Caki2 (cell line): Measurements from ENCODE around the gene ZMIZ1. TPM values are rescaled to one million over a fixed set of nuclear protein-coding genes. Genes with fewer than 3 reads are reported as not detected.

Experiments
- DNase-seq: peaks from one replicate; pipeline ENCODE4 v3.0.0-alpha.2; 2015; ENCODE audit warnings: low read depth
- in situ Hi-C: cut with HindIII; loops from 2 replicates; pipeline ENCODE4 v1.10.0; 2016; ENCODE audit warnings: low sequenced_read_pairs, low pct_unique_long_range_greater_than_20kb, mixed read lengths
- total RNA-seq: library from RNA; depleted of rRNA; stranded (reverse); fragments of >200 nt; shearing (Covaris generic); gene quantifications from 2 replicates; pipeline ENCODE4 v1.2.3, GENCODE V29; 2014; ENCODE audit warnings: low replicate concordance

ZMIZ1 gene
- total RNA-seq, 1 experiment from 2014 or later: 17.4 TPM

DNA sequence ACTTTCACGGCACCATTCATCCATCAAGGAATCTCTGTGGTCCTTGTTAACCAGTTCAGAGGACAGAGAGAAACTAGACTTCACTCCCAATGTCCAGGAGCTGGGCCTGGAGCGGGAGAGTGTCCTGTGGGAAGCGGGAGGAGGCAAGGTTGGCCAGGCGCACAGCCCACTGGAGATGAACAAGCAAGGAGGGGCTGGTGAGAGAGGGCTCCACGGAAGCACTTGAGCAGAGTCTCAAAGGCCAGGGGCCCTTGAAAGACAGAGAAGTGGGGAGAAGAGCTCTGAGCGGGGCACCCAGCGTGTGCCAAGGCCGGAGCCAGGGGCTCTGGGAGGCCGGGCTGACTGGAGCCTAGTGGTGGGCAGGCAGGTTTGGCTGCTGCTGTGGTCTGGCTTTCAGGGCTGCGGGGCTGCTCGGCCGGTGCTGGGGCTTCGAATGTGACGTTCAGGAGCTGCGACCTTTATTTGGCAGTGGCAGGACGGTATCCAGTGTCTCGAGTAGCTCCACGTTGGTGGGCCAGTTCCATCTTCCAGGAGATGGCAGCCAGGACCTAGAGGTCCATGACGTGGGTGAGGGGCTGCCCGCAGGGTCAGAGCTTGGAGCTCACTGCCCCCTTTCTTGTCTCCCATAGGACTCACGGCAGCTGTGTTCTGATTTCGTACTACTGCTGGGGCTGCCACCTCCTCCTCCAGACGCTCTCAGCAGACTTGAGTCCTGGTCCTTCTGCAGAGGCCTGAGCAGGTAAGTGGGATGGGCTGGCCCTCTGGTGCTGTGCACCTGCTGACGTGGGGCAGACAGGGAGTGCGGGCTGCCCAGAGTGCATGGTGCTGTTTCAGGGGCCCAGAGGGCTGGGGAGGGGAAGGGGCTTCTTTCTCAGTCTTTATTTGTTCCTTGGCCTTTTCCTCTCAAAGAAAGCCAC, 49.8 kb downstream of the ZMIZ1 start:
- in situ Hi-C loops: no loop called here
- no peak for DNase-seq

GRCh38 chr10:79119306-79119705, 50.5 kb downstream of the ZMIZ1 start:
- no peak for DNase-seq
- in situ Hi-C loops: no loop called here

- DNase-seq: no peak
- in situ Hi-C loops: no loop called here
These were observed 54.8 kb downstream of the ZMIZ1 start for GRCh38 chr10:79123547-79123963.

- in situ Hi-C loops: no loop called here
- no peak for DNase-seq
These were observed 55.3 kb downstream of the ZMIZ1 start for GRCh38 chr10:79124066-79124465.

DNA sequence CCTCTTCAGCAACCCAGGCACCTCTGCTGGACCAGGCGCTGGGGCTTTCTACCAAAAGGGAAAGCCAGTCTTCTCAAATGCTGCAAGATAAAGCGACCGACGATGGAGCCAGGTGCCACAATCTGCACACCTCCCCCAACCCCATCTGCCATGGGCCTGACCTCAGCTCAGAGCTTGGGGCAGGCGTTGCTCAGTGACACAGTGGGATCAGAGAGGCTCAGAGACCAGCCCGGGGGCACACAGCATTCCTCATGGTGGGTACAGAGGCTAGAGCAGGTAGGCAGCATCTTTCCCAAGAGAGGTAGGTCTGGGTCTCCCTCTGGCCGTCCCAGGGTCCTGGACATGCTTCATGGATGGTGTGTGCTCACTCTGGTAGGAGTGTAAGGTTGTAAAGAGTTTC, 56.3 kb downstream of the ZMIZ1 start:
- in situ Hi-C loops: no loop called here

DNA sequence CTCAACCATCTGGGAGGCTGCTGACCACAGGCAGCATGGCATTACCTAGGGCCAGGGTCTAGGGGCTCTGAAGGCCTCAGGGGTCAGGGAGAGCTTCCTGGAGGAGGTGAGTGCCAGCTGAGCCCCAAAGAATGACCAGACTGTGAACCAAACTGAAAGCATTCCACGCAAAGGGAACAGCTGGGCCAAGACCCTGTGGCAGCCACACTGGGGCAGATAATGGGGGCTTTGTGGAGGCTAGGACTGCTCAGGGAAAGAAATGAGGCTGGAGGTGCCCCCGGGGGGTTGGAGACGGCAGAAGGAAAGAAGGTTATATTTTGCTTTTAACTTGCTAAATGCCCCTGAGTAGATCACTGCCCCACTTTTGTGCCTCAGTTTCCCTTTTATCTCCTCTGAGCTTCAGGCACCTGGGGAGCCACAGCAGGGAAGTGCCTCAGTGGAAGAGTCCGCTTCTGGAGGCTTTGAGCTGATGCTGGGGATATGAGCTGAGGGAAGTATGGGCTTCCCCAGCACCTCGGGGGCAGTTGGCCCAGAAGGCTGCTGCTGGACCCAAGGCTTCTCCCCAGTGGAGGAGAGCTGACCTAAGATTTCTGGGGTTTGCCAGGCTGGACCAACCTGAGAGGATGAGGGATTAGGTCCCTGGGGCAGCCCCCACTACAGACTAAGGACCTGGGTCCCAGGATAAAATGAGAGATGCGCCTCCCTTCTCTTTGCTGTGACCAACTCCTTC, 57.8 kb downstream of the ZMIZ1 start:
- in situ Hi-C loops: no loop called here
- DNase-seq: no peak

More for the DNA sequence above, 56.3 kb downstream of the ZMIZ1 start:
- DNase-seq: no peak

DNA sequence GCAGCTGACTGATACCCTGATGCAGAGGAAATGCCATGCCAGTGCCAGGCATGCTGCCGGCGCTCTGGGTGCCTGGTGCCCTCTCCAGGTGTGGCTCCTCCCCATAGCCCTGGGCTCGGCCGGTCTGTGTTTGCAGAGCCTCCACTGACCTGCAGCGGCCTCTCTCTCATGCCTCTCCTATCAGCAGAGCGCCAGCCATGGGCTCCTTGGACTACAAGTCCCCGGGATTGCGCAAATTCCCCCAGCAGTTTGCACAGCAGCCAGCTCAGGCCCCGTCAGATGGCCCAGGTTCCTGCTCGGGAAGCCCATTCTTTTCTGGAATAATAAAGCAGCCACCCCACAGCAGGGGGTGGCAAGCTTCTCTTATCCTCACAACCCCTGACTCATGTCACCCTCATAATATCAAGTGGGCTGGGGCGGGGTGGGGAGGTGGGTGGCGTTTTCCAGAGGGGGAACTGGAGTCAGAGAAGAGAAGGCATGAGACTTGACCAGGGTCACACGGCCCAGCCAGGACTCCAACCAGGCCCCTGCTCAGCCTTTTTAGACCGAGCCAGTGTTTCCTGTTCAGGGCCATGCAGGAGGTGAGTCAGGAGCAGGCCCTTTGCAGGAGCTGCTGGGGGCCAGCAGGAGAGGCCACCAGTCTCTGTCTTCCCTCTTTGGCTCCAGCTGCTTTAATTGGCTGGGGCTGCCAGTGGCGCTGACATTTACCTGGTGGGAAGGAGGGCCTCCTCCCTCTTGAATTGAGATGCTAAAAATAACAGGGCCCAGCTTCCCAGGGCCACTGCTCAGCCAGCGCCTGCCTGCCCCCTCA, 58.6 kb downstream of the ZMIZ1 start:
- in situ Hi-C loops: no loop called here
- peak; percentile 41 for DNase-seq

DNA sequence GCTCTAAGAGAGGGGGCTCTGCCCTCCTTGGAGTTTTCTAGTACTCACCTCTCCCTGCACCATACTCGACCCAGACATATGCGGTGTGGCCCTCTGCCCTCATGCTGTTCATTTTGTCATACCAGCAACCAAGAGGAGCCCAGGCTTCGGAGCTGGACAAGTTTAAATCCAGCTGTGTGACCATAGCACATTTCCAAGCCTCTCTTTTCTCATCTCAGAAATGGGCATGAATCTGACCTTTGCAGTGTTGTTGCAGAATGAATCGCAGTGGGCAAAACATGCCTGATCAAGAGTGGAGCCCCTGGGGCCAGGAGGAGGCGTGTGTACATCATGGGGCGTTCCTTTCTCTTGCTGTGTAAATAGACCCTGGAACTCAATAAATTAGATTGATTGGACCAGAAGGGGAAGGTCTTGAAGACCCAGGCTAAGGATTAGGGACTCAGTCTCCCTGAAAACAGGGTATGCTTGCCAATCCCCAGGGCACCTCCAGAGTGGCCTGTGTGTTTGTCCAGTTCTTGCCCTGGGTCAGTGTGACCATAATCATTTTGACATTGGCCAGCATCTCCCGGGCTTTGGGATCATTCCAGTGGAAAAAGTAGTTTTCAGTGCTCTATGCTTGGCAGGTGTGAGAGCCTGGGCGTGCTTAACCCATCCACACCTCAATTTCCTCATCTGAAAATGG, 59.6 kb downstream of the ZMIZ1 start:
- in situ Hi-C loops: no loop called here
- DNase-seq: no peak

- no peak for DNase-seq
These were observed 60.1 kb downstream of the ZMIZ1 start for GRCh38 chr10:79128923-79129305.

DNA sequence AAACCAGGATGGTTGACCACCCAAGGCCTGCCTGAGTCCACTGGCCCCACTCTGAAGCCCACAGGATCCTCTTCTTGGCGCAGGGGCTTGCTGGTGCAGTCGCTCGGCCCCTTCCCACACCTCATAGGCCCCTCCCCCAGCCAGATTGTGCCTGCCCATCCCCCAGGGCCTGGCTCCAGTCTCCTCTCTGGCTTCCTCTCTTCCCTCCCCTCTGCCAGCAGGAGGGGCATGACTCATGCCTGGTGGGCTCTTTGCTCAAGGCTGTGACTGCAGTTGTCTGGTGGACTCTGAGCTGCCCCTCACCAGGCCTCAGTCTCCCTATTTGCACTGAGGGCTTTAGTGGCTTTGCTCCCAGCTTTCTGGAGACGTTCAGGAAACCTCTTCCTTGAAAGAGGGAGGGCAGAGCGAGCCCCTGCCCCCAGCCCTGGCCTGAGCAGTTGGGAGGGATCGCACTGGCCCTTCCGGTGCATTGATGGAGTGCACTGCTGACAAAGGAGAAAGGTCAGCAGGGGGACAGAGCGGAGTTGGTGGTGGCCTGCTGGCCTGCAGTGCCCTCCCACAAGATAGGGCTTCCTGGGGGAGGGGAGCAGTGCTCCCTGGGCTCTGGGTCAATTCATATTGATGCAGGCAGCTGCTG, 60.7 kb downstream of the ZMIZ1 start:
- in situ Hi-C loops: no loop called here
- DNase-seq: no peak

More at GRCh38 chr10:79128923-79129305, 60.1 kb downstream of the ZMIZ1 start:
- in situ Hi-C loops: no loop called here

- in situ Hi-C loops: no loop called here
- DNase-seq: no peak
These were observed 61.5 kb downstream of the ZMIZ1 start for GRCh38 chr10:79130255-79130654.

- in situ Hi-C loops: no loop called here
These were observed 62.1 kb downstream of the ZMIZ1 start for GRCh38 chr10:79130846-79131245.

GRCh38 chr10:79131836-79132631, 63.3 kb downstream of the ZMIZ1 start:
- in situ Hi-C loops: no loop called here
- DNase-seq: no peak

More at GRCh38 chr10:79130846-79131245, 62.1 kb downstream of the ZMIZ1 start:
- no peak for DNase-seq

DNA sequence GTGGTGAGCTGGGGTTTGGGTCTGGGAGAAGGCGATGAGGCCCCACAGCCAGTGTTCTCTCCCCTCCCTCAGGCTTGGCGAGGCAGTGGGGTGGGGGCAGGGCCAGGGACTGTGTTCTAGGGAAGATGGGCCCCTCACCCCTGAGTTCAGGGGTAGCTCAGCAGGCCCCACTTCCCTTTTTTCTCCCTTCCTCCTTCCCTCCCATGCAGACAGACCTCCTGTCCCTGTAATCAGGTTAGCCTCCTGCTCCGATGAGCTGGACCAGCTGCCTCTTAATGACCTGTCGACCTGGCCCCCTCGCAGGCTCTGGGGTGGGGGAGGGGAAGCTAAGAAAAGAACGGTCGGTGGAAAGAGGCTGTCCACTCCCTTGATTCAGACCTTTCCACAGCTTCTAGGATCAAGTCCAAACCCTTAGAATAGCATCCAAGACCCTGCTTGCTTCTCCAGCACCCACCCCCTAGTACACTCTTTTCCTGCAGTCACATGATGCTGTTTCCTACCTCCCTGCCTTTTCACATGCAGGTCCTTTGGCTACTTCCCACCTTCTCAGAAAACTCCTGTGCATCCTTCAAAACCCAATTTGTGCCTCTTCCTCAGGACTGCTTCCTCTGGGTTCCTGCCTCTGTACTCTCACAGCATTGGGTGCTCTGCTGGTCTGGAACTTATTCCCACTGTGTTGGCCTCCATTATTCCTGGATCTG, 64.1 kb downstream of the ZMIZ1 start:
- in situ Hi-C loops: no loop called here
- no peak for DNase-seq

DNA sequence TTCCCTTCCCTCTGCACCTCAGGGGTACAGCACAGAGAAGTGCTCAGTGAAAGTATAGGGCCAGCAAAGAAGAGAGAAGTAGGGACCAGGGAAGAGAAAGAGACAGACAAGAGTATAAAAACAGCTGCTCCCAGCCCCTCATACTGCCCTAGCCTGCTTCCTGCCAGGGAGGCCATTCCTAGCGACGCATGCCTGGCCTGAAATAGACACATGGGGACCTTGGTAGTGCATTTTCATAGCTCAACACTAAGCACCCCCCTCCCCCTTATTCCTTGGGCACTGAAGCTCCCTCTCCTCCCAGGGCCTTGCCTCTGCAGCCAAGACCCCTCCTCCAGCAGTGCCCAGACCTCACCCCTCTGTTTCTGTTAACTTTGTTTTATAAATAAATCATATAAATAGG, 64.7 kb downstream of the ZMIZ1 start:
- in situ Hi-C loops: no loop called here
- DNase-seq: no peak

DNA sequence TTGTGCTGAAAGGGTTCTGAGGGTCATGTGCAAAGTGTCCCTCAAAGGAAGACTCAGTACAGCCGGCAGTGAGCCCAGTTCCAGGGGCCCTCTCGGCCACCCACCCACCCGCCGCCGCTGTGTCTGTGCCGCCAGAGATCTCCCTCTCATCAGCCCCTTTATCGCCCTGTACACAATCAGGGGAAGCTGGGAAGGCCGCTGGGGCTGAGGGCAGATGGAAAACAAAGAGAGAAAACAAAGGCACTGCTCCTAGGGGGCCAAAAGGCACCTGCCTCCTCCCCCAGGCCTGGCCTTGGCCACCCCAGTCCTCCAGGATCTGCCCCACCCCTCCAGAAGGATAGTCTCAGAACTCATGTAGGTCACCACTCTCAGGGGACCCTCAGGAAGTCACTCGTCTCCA, 67.0 kb downstream of the ZMIZ1 start:
- DNase-seq: no peak
- in situ Hi-C loops: no loop called here
